ENCODE data around the gene IL17D.

The IL17D gene

GRCh38 chr13:20769091-20769490 is 65.6 kb downstream of the IL17D start:
- peaks cover 28% of the 10 kb centered on the region for H3K9me3 Mint-ChIP-seq
- peak overlapping the region; percentile 49 for H3K27ac Mint-ChIP-seq
- H3K27me3 Mint-ChIP-seq: no peaks in the 10 kb centered on the region
- H3K36me3 Mint-ChIP-seq (ENCODE audit: low read depth): peaks cover 66% of the 10 kb centered on the region
- no peak for DNase-seq
- no peak overlapping the region for H3K4me3 Mint-ChIP-seq
- peaks cover 37% of the 10 kb centered on the region for H3K4me1 Mint-ChIP-seq (ENCODE audit: low read depth)

- Mint-ChIP-seq H3K27me3 (no peaks in the 10 kb centered on the region), H3K4me3 (no peak overlapping the region), H3K27ac (no peak overlapping the region), H3K4me1 (ENCODE audit: low read depth) (peaks cover 42% of the 10 kb centered on the region), H3K36me3 (ENCODE audit: low read depth) (peaks cover 71% of the 10 kb centered on the region), H3K9me3 (peaks cover 28% of the 10 kb centered on the region)
- no peak for DNase-seq
Measured at GRCh38 chr13:20769834-20770233, 66.3 kb downstream of the IL17D start.

Measured in activated T-cell treated with anti-CD3 and anti-CD28 coated beads, Interleukin-2, amount 50 U/mL, for 24 hours (primary cell).